Measurements from ENCODE around the gene SMAD1. TPM values are rescaled to one million over a fixed set of nuclear protein-coding genes. Genes with fewer than 3 reads are reported as not detected.

SMAD1 gene
- total RNA-seq, 1 experiment from 2014 or later = 23.0 TPM

DNA sequence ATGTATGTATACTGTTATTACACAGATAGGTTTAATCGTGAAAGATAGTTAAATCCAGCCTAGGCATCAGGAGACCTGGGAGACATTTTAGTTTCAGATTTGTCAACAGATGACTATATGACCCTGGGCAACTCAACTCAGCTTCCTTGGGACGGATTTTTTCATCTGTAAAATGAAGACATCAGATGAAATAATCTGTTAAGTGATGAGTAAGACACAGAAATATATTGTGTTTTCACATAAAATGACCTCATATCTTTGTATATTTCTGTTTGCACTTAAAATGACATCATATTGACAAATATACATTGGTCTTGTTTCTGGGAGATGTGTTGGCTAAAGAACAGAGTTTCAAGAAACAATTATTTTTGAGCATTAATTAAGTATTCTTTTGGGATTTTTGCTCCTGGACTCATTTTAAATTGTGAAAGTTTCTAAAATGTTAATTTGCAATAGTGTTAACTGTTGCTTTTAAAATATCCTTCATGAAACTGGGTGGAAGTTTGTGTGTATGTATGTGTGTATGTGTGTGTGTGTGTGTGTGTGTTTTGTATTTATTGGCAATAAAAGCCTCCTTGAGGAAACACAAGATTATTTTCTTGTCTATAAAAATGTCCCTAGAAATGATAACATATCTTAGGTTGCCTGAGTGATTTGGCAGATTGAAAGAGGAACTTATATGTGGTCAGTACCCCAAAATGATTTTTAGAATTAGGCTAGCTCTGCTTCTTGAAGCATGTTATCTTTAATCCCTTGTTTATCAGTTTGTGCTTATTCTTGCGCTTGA, 108.5 kb downstream of the SMAD1 start:
- H3K4me3 ChIP-seq (replicated peaks in 1 of 2; ENCODE audit: low read depth in 1 of 2, low read length in 2 of 2) = no peak overlapping the region
- ATAC-seq (no peak), DNase-seq (ENCODE audit: low read depth, low spot score) (no peak)
- intact Hi-C loops (cut with micrococcal nuclease) = no loop called here
- no TSS peak for BruUV-seq (replicated peaks)
- POLR2A ChIA-PET = no interaction called here
- no peak overlapping the region for H3K4me2 ChIP-seq (ENCODE audit: low read length)
- no peak overlapping the region for H3K9ac ChIP-seq (ENCODE audit: low read length)
- H3K36me3 ChIP-seq (ENCODE audit: control insufficient read depth in 1 of 2, insufficient read depth in 2 of 2, low read length in 2 of 2) = no peaks in the 10 kb centered on the region
- TF ChIP-seq JUND (IDR thresholded peaks at IDR 0.05) (no peak), ELF1 (IDR thresholded peaks at IDR 0.05; ENCODE audit: borderline replicate concordance, low read depth) (no peak), EZH2 (IDR thresholded peaks at IDR 0.05) (no peak), YY1 (IDR thresholded peaks at IDR 0.05; ENCODE audit: extremely low read depth, insufficient replicate concordance, low read depth, low read length) (no peak), POLR2AphosphoS5 (IDR thresholded peaks at IDR 0.05; ENCODE audit: low read depth, low read length) (no peak), ZFX (IDR thresholded peaks at IDR 0.05) (no peak), SIN3A (IDR thresholded peaks at IDR 0.05; ENCODE audit: low read depth) (no peak), EGR1 (IDR thresholded peaks at IDR 0.05; ENCODE audit: low read depth) (no peak), TCF7L2 (IDR thresholded peaks at IDR 0.05; ENCODE audit: borderline replicate concordance, extremely low read depth, insufficient read depth, insufficient read length) (no peak), RAD21 (IDR thresholded peaks at IDR 0.05; ENCODE audit: low read depth) (no peak), CBX3 (IDR thresholded peaks at IDR 0.05; ENCODE audit: low read depth) (no peak), EZH2phosphoT487 (IDR thresholded peaks at IDR 0.05; ENCODE audit: borderline replicate concordance) (no peak)
- TF ChIP-seq, protein P1, sequence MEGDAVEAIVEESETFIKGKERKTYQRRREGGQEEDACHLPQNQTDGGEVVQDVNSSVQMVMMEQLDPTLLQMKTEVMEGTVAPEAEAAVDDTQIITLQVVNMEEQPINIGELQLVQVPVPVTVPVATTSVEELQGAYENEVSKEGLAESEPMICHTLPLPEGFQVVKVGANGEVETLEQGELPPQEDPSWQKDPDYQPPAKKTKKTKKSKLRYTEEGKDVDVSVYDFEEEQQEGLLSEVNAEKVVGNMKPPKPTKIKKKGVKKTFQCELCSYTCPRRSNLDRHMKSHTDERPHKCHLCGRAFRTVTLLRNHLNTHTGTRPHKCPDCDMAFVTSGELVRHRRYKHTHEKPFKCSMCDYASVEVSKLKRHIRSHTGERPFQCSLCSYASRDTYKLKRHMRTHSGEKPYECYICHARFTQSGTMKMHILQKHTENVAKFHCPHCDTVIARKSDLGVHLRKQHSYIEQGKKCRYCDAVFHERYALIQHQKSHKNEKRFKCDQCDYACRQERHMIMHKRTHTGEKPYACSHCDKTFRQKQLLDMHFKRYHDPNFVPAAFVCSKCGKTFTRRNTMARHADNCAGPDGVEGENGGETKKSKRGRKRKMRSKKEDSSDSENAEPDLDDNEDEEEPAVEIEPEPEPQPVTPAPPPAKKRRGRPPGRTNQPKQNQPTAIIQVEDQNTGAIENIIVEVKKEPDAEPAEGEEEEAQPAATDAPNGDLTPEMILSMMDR (IDR thresholded peaks at IDR 0.05 in 2 of 3, conservative IDR thresholded peaks at IDR 0.05 in 1 of 3; ENCODE audit: borderline replicate concordance in 1 of 3, insufficient read depth in 1 of 3, low read depth in 2 of 3, low read length in 2 of 3) = no peak
- TF ChIP-seq, protein P2, sequence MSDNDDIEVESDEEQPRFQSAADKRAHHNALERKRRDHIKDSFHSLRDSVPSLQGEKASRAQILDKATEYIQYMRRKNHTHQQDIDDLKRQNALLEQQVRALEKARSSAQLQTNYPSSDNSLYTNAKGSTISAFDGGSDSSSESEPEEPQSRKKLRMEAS (IDR thresholded peaks at IDR 0.05) = no peak
- TF ChIP-seq, protein P3, sequence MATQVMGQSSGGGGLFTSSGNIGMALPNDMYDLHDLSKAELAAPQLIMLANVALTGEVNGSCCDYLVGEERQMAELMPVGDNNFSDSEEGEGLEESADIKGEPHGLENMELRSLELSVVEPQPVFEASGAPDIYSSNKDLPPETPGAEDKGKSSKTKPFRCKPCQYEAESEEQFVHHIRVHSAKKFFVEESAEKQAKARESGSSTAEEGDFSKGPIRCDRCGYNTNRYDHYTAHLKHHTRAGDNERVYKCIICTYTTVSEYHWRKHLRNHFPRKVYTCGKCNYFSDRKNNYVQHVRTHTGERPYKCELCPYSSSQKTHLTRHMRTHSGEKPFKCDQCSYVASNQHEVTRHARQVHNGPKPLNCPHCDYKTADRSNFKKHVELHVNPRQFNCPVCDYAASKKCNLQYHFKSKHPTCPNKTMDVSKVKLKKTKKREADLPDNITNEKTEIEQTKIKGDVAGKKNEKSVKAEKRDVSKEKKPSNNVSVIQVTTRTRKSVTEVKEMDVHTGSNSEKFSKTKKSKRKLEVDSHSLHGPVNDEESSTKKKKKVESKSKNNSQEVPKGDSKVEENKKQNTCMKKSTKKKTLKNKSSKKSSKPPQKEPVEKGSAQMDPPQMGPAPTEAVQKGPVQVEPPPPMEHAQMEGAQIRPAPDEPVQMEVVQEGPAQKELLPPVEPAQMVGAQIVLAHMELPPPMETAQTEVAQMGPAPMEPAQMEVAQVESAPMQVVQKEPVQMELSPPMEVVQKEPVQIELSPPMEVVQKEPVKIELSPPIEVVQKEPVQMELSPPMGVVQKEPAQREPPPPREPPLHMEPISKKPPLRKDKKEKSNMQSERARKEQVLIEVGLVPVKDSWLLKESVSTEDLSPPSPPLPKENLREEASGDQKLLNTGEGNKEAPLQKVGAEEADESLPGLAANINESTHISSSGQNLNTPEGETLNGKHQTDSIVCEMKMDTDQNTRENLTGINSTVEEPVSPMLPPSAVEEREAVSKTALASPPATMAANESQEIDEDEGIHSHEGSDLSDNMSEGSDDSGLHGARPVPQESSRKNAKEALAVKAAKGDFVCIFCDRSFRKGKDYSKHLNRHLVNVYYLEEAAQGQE (IDR thresholded peaks at IDR 0.05; ENCODE audit: low read depth) = no peak
- TF ChIP-seq, protein P4, sequence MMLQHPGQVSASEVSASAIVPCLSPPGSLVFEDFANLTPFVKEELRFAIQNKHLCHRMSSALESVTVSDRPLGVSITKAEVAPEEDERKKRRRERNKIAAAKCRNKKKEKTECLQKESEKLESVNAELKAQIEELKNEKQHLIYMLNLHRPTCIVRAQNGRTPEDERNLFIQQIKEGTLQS (IDR thresholded peaks at IDR 0.05) = no peak
- H3K9me3 ChIP-seq (ENCODE audit: control insufficient read depth in 1 of 2, insufficient read depth in 1 of 2, low read depth in 1 of 2, low read length in 2 of 2) = no peaks in the 10 kb centered on the region
- no peak overlapping the region for H2AFZ ChIP-seq (ENCODE audit: low read depth, low read length, poor library complexity, severe bottlenecking)
- RAD21 ChIA-PET (ENCODE audit: low non-redundant PET in 1 of 2, low total read pairs in 2 of 2, uncharacterized antibody in 2 of 2, unreplicated experiment in 2 of 2) = no interaction called here
- CTCF ChIA-PET = no interaction called here
- H3K27ac ChIP-seq (ENCODE audit: low read depth, low read length) = no peak overlapping the region
- H3K9me2 ChIP-seq (ENCODE audit: insufficient read depth) = no peaks in the 10 kb centered on the region
- no peaks in the 10 kb centered on the region for H3K27me3 ChIP-seq (ENCODE audit: insufficient read depth, low read length)
- no peaks in the 10 kb centered on the region for H3K4me1 ChIP-seq (ENCODE audit: control insufficient read depth in 1 of 2, insufficient read depth in 2 of 2, low read length in 2 of 2)
- no peaks in the 10 kb centered on the region for H4K20me1 ChIP-seq (ENCODE audit: insufficient read depth)
- H3K79me2 ChIP-seq (ENCODE audit: insufficient read depth, low read length) = no peaks in the 10 kb centered on the region

All from HCT116 (cell line).